Measurements from ENCODE around the gene ZFP64.

ZFP64 gene

GRCh38 chr20:52102559-52102958, 89.0 kb downstream of the ZFP64 start:
- no peak for DNase-seq (ENCODE audit: extremely low read depth, low read depth)
- no peak for TF ChIP-seq CTCF (IDR thresholded peaks at IDR 0.05; ENCODE audit: low read depth, low read length)

GRCh38 chr20:52102126-52102525, 89.5 kb downstream of the ZFP64 start:
- TF ChIP-seq CTCF (IDR thresholded peaks at IDR 0.05; ENCODE audit: low read depth, low read length): no peak
- DNase-seq (ENCODE audit: extremely low read depth, low read depth): no peak
